ENCODE results near the gene CINP.

The CINP gene

DNA sequence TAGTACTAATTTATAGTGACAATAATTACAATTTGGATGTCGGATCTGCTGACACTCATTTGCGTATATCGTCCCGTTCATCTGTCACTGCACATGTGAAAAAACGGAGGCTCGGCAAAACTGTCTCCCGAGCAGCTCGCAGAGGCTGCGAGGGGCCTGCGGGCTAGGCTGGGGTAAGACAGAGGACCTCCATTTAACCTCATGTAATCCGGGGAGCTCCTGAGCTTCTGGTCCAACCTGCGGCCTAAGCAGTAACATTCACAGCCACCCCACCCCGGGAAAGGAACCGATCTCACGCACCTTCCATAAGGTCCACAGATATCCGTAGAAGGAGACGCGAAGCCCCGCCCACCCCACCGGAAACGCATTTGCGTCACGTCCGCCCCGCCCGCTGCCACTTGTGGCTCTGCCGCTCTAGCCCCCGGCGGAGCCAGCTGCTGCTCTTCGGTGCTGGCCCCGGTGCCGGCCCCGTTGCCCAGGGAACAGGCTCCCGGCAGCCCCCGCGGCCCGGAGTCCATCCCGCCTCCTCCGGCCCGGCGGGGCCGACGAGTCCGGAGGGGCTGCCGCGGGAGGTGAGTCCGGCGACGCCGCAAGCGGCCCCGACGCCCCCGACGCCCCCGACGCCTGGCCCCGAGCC is at the start of gene CINP, which contains the start of gene TECPR2:
CINP (minus strand) TSS at position 346 of the 637 bp plus-strand sequence; CDS start at position 307, 39 bp downstream.
TECPR2 (plus strand) TSS at position 397 of the 637 bp plus-strand sequence. CDS start 13,781 bp downstream, outside the sequence.
- DNase-seq = peak; percentile 53

DNA sequence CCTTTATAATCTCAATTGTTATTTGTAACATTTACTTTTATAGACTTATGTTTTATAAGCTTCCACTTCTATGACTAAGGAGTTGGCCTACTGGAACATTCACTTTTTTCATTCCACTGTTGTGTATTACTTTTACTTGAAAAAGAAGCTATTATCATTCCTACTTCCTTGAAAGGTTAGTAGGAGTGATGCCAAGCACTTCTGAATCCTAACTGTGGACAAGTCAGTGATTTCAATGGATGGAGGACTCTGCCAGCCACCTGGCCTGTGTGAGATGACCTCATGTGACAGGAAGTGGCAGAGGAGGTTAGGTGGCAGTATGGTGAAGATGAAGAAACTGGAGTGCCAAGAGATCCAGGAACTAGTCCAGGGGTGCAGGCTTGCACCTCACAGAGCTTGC is 46.0 kb upstream of the CINP start:
- peak; percentile 19 for DNase-seq

DNA sequence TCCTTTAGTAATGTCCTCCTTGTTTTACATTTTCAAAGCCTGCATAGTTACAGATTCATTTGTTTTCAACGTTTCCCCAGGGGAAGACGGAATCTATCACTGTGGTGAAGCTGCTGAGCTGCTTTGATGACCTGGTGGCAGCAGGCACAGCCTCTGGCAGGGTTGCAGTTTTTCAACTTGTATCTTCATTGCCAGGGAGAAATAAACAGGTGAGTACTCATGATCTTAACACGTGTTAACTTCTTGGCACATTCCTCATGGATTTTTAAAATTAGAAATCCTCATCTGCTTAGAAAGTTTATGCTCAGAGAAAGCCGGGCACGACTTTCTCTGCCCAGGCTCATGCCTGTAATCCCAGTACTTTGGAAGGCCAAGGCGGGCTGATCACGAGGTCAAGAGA is 44.6 kb upstream of the CINP start:
- no peak for DNase-seq

DNA sequence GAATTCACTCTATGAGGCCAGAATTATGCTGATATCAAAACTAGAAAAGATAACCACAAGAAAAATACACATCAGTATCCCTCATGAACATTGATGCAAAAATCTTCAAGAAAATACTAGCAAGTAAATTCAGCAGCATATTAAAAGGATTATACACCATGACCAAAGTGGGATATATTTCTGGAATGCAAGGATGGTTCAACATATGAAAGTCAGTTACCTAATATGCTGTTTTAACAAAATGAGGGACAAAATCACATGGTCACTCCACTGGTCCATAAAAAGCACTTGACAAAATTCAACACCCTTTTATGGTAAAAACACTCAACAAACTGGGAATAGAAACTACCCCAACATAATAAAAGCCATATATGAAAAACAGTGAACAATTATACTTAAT is 40.3 kb upstream of the CINP start:
- DNase-seq = no peak

DNA sequence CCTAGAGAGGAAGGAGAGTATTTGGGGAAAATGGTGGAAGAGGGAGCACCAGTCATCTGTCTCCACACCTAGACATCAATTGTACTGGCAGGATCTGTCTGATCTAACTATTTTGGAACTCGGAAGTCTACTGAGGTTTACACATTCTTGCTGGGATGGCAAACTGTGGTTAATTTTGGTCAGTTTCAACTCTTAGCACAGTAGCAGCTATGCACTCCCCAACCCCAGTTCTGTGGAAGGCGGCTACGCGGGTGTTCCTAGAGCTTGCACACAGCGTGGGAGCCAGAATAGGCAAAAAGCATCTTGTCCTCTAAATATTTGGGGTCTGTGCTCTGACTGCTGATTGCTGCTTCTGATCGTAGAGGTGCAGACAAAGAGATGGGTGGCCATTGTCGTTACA is 33.8 kb upstream of the CINP start:
- DNase-seq = no peak

DNA sequence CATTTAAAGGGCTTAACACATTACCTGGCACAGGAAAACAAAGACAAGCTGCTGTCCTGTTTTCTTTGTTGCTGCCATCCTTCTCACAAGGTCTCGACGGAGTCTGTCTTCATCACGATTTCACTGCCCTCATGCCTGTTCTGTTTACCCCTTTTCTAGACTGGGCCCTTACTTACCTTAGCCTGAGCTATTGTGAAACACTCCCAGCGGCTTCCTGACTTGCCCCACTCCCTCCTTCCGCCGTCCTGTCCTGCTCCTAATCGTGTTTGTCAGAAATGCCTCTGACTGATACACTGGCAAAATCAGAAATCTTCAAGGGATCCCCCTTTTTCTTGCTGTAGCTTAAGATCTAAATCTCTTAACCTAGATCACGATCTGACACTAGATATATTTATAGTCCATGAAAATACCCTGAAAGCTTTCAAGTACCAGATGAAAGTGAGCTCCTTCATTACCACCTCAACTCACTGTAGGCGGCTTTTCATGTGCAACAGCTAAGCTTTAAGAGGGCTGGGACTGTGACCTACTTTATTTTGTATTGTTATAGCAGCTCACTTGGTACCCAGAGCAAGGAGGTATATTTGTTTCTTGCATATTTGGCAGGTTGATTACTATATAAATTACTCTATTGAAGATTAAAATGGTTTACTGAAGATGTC is 32.2 kb upstream of the CINP start:
- no peak for DNase-seq

DNA sequence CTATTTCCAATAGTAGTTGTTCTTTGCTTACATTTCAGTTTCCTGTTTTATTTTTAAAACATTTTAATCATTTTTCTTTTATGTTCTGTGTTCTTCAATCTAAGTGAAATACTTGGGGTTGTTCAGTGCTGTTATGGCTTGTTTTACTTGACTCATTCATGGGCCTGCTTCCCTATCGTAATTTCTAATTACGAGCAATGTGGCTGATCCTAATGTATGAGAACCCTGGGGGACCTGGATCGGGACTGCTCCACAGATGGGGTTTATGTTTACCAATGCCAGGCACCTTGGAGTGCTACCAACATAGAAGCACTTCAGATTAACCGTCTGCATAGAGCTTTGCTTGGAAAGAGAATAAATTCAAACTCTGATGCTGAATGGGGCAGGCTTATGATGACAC is 29.8 kb upstream of the CINP start:
- no peak for DNase-seq

DNA sequence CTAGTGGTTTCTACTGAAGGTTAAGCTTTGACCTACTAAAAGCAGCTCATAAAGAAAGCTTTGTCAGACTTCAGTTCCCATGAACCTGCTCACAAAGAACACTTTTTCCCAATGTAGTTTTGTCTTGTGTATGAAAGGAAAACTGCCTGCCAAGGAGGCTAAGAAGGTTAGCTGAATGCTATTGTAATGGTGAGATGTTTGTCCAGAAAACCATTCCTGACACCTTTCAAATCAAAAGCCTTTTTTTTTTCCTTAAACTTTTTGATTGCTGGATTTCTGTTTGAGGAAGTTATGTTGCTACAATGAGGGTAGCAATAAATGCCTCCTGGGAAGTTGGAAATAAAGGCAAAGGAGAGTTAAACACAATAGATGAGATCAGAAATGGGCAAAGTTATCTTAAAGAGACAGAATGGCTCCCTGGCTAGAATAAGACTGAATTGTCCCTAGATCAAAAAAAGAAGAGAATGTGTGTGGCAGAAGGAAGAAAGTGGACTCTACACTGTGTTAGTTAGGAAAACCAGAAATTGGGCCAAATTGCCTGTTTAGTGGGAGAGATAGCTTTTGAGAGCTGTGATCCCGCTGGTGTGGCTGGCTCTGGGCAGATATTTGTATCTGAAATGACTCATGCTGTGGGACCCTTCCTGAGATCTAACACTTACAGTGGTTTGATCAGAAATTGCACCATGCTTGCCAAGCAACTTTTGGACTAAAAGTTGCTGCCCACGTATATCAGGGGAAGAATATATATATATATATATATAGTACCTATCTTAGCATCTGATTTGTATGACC is 27.6 kb upstream of the CINP start:
- no peak for DNase-seq

DNA sequence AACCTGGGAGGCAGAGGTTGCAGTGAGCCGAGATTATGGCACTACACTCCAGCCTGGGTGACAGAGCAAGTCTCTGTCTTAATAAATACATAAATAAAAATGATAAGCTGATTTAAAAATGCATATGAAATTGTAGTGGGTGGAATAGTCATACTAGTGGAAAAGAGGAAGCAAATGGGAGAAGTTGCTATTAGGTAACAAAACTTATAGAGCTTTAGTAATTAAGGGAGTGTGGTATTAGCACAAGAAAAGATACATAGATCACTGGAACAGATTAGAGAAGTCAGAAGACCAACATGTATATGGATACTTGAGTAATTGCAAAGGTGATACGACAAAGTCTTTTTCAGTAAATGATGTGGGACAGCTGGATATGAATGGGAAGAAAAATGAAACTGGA is 26.6 kb upstream of the CINP start:
- no peak for DNase-seq

DNA sequence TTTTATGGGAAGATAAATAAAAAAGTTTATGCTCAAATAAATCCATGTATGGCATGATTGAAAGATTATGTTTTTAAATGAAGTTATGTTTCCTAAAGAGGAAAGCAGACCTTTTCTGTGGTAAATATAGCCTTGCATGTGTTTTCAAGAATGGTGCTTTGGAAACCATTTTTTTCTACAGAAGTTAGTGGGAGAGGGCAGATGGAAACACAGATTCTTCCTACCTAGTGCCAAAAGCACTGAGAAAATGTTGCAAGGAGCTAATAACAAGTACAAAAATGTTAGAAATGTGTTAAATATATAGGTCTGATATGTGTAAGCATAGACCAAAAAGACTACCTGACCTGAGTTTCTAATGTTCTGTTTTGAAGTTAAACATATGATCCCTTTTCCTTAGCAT is 24.4 kb upstream of the CINP start:
- no peak for DNase-seq

DNA sequence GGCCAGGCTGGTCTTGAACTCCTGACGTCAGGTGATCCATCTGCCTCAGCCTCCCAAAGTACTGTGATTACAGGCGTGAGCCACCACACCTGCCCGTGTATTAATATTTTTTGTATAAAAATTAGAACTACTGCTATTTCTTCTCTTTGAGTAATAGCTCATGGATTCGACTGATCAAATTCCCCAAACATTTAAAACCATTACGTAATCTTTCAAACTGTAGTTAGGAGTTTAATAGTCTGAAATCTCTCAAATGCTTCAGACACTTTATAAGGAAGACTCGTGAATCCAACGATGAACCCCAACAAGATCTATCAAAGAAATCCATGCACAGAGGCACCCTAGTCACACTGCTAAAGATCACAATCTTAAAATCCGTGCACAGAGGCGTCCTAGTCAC is 16.1 kb upstream of the CINP start:
- DNase-seq = no peak

DNA sequence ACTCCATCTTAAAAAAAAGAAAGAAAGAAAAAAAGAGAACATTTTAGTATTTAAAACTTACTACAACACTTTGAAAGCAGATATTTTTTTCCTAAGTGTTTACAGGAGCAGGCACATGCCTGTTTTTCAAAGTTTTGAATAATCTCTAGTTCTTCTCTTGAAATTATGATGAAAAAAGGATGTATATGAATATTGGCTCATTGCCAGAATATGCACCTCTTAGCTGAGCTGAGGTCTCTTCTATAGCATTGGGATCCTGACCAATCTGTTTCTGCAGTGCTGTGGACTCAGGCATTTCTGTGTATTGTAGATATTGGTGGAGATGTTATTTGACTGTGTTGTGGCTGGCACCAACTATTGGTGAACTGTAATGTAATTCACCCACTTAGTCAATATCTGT is 15.0 kb upstream of the CINP start:
- no peak for DNase-seq

DNA sequence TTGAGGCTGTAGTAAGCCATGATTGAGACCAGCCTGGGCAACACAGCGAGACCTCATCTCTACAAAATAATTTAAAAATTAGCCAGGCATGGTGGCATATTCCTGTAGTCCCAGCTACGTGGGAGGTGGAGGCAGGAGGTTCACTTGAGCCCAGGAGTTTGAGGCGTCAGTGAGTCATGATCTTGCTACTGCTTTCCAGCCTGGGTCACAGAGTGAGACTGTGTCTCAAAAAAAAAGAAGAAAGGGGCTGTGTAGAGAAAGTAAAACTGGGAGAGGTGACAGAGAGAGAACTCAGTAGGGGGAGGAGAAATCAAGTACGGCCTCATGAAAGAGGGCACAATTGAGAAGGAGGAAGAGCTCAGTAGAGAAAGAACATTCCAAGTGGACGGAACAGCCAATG is 12.4 kb upstream of the CINP start:
- DNase-seq = no peak

DNA sequence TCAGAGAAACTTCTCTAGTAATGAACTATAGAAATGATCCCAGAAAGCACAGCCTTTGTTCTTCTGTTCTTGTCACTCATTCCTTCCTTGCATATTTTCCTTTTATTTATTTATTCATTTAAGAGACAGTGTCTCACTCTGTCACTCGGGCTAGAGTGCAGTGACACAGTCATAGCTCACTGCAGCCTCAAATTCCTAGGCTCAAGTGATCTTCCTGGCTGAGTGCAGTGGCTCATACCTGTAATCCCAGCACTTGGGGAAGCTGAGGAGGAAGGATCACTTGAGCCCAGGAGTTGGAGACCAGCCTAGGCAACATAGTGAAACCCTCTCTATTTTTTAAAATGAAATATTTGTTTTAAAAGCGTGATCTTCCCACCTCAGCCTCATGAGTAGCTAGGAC is 11.6 kb upstream of the CINP start:
- no peak for DNase-seq

DNA sequence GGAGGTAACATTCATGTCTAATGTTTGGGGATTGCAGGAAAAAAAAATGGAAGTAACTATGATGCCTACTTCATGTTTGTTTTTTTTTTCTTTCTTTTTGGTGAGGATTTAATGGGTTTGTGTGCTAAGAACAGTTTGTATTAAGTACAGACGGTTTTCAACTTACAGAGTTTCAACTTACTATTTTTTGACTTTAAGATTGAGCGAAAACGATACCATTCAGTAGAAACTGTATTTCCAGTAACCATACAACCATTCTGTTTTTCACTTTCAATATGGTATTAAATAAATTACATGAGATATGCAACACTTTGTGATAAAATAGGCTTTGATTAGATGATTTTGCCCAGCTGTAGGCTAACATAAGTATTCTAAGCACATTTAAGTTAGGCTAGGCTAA is 10.4 kb upstream of the CINP start:
- no peak for DNase-seq

DNA sequence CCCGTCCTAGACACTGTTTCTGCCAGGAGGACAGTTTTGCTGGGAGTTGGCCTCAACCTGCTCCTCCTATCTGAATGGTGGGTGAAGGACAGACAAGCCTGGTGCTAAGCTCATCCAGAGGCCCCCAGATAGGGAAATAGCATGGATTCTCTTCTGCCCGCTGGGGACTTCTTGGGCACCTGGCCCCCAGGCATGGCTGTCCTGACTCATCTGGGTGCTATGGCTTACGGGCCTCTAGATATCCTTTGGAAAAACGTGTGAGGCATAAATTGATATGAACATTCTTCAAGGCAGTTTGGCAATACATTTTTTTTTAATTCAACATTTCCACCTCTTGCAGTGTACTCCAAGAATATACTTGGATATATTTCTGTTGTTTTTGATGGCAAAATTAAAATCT is 8.7 kb upstream of the CINP start:
- DNase-seq = no peak

DNA sequence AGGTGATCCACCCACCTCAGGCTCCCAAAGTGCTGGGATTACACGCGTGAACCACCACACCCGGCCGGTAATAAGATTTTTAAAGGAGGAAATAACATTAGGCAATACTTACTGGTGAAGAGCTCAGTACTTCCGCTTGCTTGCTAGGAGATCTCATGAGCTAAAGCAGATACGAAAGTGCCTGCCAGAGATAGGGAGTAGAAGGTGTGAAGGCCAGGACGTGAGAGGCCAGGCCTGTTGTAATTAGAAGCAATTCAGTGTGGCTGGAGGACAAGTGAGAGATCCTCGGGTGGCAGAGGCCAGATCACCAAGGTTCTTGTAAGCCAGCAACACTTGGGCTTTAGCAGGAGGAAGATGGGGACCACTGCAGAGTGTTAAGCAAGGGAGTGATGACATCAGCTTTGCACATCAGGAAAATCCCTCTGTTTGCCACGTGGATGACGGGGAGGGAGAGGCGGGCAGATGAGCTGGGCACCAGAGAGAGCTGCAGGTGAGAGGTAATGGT is 7.7 kb upstream of the CINP start:
- no peak for DNase-seq

DNA sequence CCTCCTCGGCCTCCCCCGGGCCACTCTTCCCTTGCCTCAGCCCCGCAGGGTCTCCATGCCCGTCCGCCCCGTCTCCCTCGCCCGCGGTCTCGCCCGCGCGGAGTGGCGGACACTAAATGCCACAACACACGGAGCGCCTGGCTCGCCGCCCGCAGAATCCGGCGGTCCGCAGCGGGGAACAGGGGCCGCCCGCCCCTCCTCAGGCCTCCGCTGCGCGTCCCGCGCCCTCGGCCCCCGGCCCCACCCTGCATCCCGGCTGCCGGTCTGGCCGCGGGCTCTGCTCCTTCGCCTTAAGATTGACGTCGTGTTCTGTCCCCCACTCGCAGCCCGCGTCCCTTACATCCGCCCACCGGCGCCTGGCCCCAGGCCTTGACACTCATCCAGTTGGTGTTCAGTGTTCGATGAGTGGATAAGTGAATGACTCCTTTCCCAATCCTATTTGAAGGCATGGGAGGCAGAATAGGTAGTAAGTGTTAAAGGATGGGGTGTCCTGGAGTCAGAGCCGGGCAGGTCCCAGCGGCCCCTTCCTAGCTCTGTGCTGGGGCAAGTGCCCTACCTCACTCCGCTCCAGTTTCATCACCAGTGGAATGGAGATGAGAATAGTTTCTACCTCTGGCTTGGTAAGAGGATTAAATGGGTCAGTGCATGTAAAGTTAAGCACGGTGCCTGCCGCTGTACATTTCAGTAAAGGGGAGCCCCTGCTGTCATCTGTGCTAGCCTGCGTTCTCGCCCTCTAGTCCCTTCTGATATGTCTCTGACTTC is 673 bp upstream of the CINP start:
- no peak for DNase-seq

DNA sequence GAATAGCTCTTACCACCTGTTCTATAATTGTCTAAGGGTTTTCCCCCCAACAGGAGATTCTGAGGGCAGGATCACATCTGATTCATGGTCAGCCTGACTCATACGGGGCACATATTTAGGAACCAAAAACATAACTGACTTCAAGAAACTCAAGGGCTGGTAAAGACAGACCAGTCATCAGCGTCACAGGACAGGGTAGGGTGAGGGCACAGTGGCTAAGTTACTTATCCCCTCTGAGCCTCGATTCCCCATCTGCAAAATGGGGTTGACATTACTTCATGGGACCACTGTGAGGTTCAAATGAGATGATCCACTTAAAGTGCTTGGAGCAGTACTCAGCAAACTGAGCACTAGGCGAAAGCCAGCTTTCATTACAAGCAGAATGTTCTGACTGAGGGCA is 606 bp downstream of the CINP start:
- DNase-seq = no peak

DNA sequence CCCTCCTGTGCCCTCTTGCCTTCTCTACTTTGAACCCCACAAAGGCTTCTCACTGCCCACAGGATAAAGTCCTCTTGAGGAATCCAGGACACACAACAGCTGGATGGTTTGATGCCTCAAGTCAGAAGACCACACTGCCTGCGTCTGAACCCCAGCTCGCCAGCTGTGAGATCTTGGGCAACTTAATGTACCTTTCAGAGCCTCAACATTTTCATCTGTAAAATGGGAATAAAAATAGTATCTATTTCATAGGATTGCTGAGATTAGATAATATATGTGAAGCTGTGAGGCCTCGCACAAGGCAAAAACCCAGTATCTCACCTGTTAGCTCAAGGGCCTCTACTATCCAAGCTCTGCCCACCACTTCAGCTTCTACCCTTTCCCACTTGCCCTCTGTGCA is 2.3 kb downstream of the CINP start:
- DNase-seq = no peak

DNA sequence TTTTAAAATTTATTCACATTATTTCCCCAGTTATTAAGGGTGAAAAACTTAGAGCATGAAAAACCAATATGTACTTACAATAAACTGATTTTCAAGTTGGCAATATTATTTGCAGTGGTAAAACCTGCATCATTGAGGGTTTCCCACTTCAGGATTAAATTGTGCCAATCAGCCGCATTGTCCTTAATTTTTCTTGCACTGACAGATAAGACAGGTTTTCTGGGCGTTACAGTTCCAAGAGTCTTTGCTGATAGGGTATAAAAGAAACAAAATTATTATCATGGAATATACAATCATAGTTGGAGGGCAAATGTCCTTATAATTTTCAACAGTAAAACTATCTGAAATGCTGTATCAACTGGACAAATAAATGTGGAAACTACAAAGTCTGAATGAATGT is 3.3 kb downstream of the CINP start:
- DNase-seq = no peak

DNA sequence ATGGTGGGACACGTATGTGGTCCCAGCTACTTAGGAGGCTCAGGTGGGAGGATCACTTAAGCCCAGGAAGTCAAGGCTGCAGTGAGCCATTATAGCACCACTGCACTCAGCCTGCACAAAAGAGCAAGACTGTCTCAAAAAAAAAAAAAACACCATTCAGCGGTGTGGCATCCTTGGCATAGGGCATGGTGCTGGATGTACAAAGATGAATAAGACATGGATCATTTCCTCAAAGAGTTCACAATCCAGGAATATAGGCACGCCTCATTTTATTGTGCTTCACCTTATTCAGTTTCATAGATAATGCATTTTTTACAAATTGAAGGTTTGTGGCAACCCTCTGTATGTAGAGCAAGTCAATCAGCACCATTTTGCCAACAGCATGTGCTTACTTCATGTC is 6.4 kb downstream of the CINP start:
- no peak for DNase-seq

DNA sequence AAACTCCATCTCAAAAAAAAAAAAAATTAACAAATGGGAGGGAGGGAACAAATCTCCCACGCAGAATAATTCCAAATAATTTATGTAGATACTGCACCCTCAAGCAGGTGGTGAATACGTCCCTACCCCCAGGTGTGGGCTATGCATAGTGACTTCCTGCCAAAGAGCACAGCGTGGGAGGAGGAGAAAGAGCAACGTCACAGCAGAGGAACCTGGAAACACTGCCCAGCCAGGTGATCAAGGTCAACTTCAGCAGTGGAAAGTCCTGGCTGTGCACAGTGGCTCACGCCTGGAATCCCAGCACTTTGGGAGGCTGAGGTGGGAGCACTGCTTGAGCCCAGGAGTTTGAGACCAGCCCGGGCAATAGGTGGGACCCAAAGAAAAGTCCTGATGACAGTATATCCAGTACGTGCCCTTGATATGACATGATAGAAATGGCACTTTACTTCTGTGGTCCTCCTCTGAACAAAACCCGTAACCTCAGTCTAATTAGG is 9.5 kb downstream of the CINP start:
- no peak for DNase-seq
